ENCODE data around the gene GPR161. TPM values are rescaled to one million over a fixed set of nuclear protein-coding genes. Genes with fewer than 3 reads are reported as not detected.
"Not testable (repeated sequence)": the region's sequence is repeated elsewhere in the genome, so short reads cannot be mapped to it uniquely, and the experiment has no call there.

The GPR161 gene
- total and polyA plus RNA-seq, 2 experiments from 2014 or later = 11.8 to 14.2 TPM

GRCh38 chr1:168064216-168064615 is 72.5 kb downstream of the GPR161 start:
- H3K36me3 ChIP-seq (ENCODE audit: low read depth) = peaks cover 60% of the 10 kb centered on the region
- peaks cover 12% of the 10 kb centered on the region for H3K79me2 ChIP-seq (ENCODE audit: insufficient read depth)
- no peak for DNase-seq
- no peaks in the 10 kb centered on the region for H3K9me2 ChIP-seq (ENCODE audit: insufficient read depth)
- in situ Hi-C loops (cut with MboI) = no loop called here
- H4K20me1 ChIP-seq (ENCODE audit: insufficient read depth) = no peaks in the 10 kb centered on the region; the same call in 1 of the 2 replicates
- no peaks in the 10 kb centered on the region for H3K4me1 ChIP-seq (ENCODE audit: insufficient read depth)
- H3K4me2 ChIP-seq (ENCODE audit: unreplicated experiment) = no peak overlapping the region
- no peaks in the 10 kb centered on the region for H3K9me3 ChIP-seq (ENCODE audit: low read depth)
- H3K27ac ChIP-seq = no peak overlapping the region
- H3K27me3 ChIP-seq (replicated peaks; ENCODE audit: insufficient read depth) = no peaks in the 10 kb centered on the region
- H3F3A ChIP-seq (ENCODE audit: insufficient read depth) = no peaks in the 10 kb centered on the region
- H2AFZ ChIP-seq = no peak overlapping the region
- 100% methylated on average over 1 of the region's 1 CpG for WGBS, 2 experiments (ENCODE audit: low coverage in 1 of 2, low lambda C conversion rate in 2 of 2, missing lambda C conversion rate in 2 of 2)
- TF ChIP-seq EZH2phosphoT487 (IDR thresholded peaks at IDR 0.05; ENCODE audit: insufficient read depth, low read depth) (no peak), EZH2 (IDR thresholded peaks at IDR 0.05; ENCODE audit: insufficient read depth, poor library complexity, severe bottlenecking) (no peak)
- no peak overlapping the region for H3K9ac ChIP-seq
- no peak overlapping the region for H3K4me3 ChIP-seq

- H3K36me3 ChIP-seq (ENCODE audit: low read depth) = peaks cover 21% of the 10 kb centered on the region
- no peak overlapping the region for H3K27ac ChIP-seq
- in situ Hi-C loops (cut with MboI) = no loop called here
- H3K4me1 ChIP-seq (ENCODE audit: insufficient read depth) = 0 out of 2 replicates have a peak, but pooled peaks cover 4% of the 10 kb centered on the region
- H3F3A ChIP-seq (ENCODE audit: insufficient read depth) = peaks cover 10% of the 10 kb centered on the region; the same call in 1 of the 2 replicates
- 98 to 100% methylated on average over 2 of the region's 2 CpGs for WGBS, 2 experiments (ENCODE audit: low coverage in 1 of 2, low lambda C conversion rate in 2 of 2, missing lambda C conversion rate in 2 of 2)
- TF ChIP-seq EZH2 (IDR thresholded peaks at IDR 0.05; ENCODE audit: insufficient read depth, poor library complexity, severe bottlenecking) (no peak), EZH2phosphoT487 (IDR thresholded peaks at IDR 0.05; ENCODE audit: insufficient read depth, low read depth) (no peak)
- DNase-seq = peak; percentile 71
- no peaks in the 10 kb centered on the region for H3K9me3 ChIP-seq (ENCODE audit: low read depth)
- H3K9ac ChIP-seq = no peak overlapping the region
- H4K20me1 ChIP-seq (ENCODE audit: insufficient read depth) = no peaks in the 10 kb centered on the region; the same call in 1 of the 2 replicates
- H2AFZ ChIP-seq = no peak overlapping the region
- no peak overlapping the region for H3K4me3 ChIP-seq
- peaks cover 36% of the 10 kb centered on the region for H3K79me2 ChIP-seq (ENCODE audit: insufficient read depth)
- no peaks in the 10 kb centered on the region for H3K9me2 ChIP-seq (ENCODE audit: insufficient read depth)
- H3K27me3 ChIP-seq (replicated peaks; ENCODE audit: insufficient read depth) = no peaks in the 10 kb centered on the region
- no peak overlapping the region for H3K4me2 ChIP-seq (ENCODE audit: unreplicated experiment)
Observed at GRCh38 chr1:168057921-168058320, 78.8 kb downstream of the GPR161 start.

- 76 to 80% methylated on average over 1 of the region's 1 CpG for WGBS, 2 experiments (ENCODE audit: low coverage in 1 of 2, low lambda C conversion rate in 2 of 2, missing lambda C conversion rate in 2 of 2)
- peaks cover 36% of the 10 kb centered on the region for H3K79me2 ChIP-seq (ENCODE audit: insufficient read depth)
Observed at GRCh38 chr1:168057355-168057754, 79.4 kb downstream of the GPR161 start.

GRCh38 chr1:168056152-168056551 is 80.6 kb downstream of the GPR161 start:
- H2AFZ ChIP-seq; H3K4me2 ChIP-seq (ENCODE audit: unreplicated experiment); H3K4me3 ChIP-seq; H4K20me1 ChIP-seq (ENCODE audit: insufficient read depth); H3K27me3 ChIP-seq (replicated peaks; ENCODE audit: insufficient read depth); H3K27ac ChIP-seq; in situ Hi-C loops (cut with MboI); H3K9ac ChIP-seq; H3K9me2 ChIP-seq (ENCODE audit: insufficient read depth); DNase-seq; H3K4me1 ChIP-seq (ENCODE audit: insufficient read depth); H3K9me3 ChIP-seq (ENCODE audit: low read depth); H3F3A ChIP-seq (ENCODE audit: insufficient read depth): not testable (repeated sequence)
- Histone ChIP-seq H3K36me3 (ENCODE audit: low read depth) (peaks cover 19% of the 10 kb centered on the region), H3K79me2 (ENCODE audit: insufficient read depth) (peaks cover 28% of the 10 kb centered on the region)
- 73 to 74% methylated on average over 14 to 29 of the region's 35 CpGs for WGBS, 2 experiments (ENCODE audit: low coverage in 1 of 2, low lambda C conversion rate in 2 of 2, missing lambda C conversion rate in 2 of 2)

More at GRCh38 chr1:168057355-168057754, 79.4 kb downstream of the GPR161 start:
- no peak overlapping the region for H2AFZ ChIP-seq
- TF ChIP-seq EZH2 (IDR thresholded peaks at IDR 0.05; ENCODE audit: insufficient read depth, poor library complexity, severe bottlenecking) = no peak
- TF ChIP-seq EZH2phosphoT487 (IDR thresholded peaks at IDR 0.05; ENCODE audit: insufficient read depth, low read depth) = no peak
- H3K4me1 ChIP-seq (ENCODE audit: insufficient read depth) = 0 out of 2 replicates have a peak, but pooled peaks cover 4% of the 10 kb centered on the region
- H3K4me2 ChIP-seq (ENCODE audit: unreplicated experiment) = no peak overlapping the region
- no peak overlapping the region for H3K4me3 ChIP-seq
- DNase-seq = no peak
- in situ Hi-C loops (cut with MboI) = no loop called here
- peaks cover 21% of the 10 kb centered on the region for H3K36me3 ChIP-seq (ENCODE audit: low read depth)
- H3K9ac ChIP-seq = no peak overlapping the region
- H3K9me2 ChIP-seq (ENCODE audit: insufficient read depth) = no peaks in the 10 kb centered on the region
- H3K9me3 ChIP-seq (ENCODE audit: low read depth) = no peaks in the 10 kb centered on the region
- H3F3A ChIP-seq (ENCODE audit: insufficient read depth) = peaks cover 10% of the 10 kb centered on the region; the same call in 1 of the 2 replicates
- no peaks in the 10 kb centered on the region; the same call in 1 of the 2 replicates for H4K20me1 ChIP-seq (ENCODE audit: insufficient read depth)
- no peaks in the 10 kb centered on the region for H3K27me3 ChIP-seq (replicated peaks; ENCODE audit: insufficient read depth)
- H3K27ac ChIP-seq = no peak overlapping the region

GRCh38 chr1:168054117-168054516 is 82.6 kb downstream of the GPR161 start:
- Histone ChIP-seq H3K36me3 (ENCODE audit: low read depth) (peaks cover 15% of the 10 kb centered on the region), H3K9ac (no peak overlapping the region), H2AFZ (no peak overlapping the region), H3K27me3 (replicated peaks; ENCODE audit: insufficient read depth) (no peaks in the 10 kb centered on the region), H3K4me2 (ENCODE audit: unreplicated experiment) (no peak overlapping the region), H3K9me3 (ENCODE audit: low read depth) (no peaks in the 10 kb centered on the region), H3K79me2 (ENCODE audit: insufficient read depth) (peaks cover 24% of the 10 kb centered on the region), H3F3A (ENCODE audit: insufficient read depth) (peaks cover 10% of the 10 kb centered on the region; the same call in 1 of the 2 replicates), H3K9me2 (ENCODE audit: insufficient read depth) (no peaks in the 10 kb centered on the region), H3K27ac (no peak overlapping the region), H4K20me1 (ENCODE audit: insufficient read depth) (no peaks in the 10 kb centered on the region), H3K4me1 (ENCODE audit: insufficient read depth) (0 out of 2 replicates have a peak, but pooled peaks cover 4% of the 10 kb centered on the region), H3K4me3 (no peak overlapping the region)
- TF ChIP-seq EZH2phosphoT487 (IDR thresholded peaks at IDR 0.05; ENCODE audit: insufficient read depth, low read depth) = no peak
- TF ChIP-seq EZH2 (IDR thresholded peaks at IDR 0.05; ENCODE audit: insufficient read depth, poor library complexity, severe bottlenecking) = no peak
- no peak for DNase-seq
- in situ Hi-C loops (cut with MboI) = no loop called here
- 81 to 82% methylated on average over 3 of the region's 3 CpGs for WGBS, 2 experiments (ENCODE audit: low coverage in 1 of 2, low lambda C conversion rate in 2 of 2, missing lambda C conversion rate in 2 of 2)
